HT1080 (cell line): ENCODE measurements around the gene BAX. TPM values are rescaled to one million over a fixed set of nuclear protein-coding genes. Genes with fewer than 3 reads are reported as not detected.

Experiments used
- DNase-seq: peaks from one replicate; pipeline ENCODE4 v3.0.0-alpha.2; 2015; ENCODE audit warnings: low read depth
- total RNA-seq: library from RNA; depleted of rRNA; stranded (reverse); fragments of >200 nt; shearing (Covaris generic); gene quantifications from 2 replicates; pipeline ENCODE4 v1.2.3, GENCODE V29; 2014

BAX gene
- total RNA-seq, 1 experiment from 2014 or later, result 273 TPM

DNA sequence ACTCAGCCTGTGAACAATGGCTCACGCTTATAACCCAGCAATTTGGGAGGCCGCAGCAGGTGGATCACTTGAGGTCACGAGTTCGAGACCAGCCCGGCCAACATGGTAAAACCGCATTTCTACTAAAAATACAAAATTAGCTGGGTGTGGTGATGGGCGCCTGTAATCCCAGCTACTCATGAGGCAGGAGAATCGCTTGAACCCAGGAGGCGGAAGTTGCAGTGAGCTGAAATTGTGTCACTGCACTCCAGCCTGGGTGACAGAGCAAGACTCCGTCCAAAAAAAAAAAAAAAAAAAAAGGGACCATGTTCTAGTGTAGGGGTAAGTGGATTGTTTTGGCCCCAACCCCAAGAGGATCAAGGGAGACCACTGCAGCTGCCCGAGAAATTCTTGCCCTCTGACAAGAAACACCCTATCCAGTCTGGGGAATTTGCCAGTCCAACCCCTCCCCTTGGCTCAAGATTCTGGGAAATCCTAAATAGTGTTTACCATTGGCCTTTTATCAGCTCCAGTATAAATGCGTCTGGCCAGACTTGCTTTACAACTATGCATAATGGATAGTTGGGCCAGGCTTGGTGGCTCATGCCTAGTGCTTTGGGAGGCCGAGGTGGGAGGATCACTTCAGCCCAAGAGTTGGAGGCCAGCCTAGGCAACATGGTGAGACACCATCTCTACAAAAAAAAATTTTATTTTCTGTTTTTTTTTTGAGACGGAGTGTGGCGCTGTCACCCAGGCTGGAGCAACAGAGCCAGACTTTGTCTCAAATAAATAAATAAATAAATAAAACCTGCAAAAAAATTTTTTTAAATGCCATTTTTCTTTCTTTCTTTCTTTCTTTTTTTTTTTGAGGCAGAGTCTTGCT is 26.3 kb upstream of the BAX start:
- DNase-seq, result no peak

- peak; percentile 28 for DNase-seq
Measured at GRCh38 chr19:48933382-48933932, 21.2 kb upstream of the BAX start, which contains the start of gene DHDH. TSS of gene DHDH (plus strand) at chr19:48933699. CDS start at chr19:48933722, 23 bp downstream.

DNA sequence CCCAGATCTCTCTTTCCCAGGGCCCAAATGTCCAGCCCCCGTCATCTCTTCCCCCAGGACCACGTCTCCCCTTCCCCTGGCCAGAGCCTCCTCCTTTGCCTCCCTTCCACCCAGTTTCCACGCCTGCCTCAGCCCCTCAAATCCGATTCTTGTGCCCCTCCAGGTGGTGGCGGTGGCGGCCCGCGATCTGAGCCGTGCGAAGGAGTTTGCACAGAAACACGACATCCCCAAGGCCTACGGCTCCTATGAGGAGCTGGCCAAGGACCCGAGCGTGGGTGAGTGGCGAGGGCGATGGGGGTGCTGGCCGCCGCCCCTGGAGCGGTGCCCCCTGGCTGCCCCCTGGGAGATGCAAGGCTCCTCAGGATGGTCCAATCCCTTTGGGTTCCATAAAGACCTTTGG is 19.8 kb upstream of the BAX start:
- no peak for DNase-seq

- DNase-seq, result no peak
Measured at GRCh38 chr19:48935864-48936263, 18.8 kb upstream of the BAX start.

DNA sequence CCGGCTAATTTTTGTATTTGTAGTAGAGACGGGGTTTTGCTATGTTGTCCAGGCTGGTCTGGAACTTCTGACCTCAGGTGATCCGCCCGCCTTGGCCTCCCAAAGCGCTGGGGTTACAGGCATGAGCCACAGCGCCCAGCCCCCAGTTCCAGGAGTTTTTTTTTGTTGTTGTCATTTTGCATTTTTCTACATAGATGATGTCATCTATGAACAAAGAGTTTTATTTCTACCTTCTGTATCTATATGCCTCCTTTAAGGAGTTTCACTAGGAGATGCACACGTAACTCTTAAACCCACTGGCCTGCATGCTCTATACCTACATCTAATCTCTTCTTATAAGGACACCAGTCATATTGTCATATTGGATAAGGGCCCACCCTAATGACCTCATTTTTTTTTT is 16.4 kb upstream of the BAX start:
- no peak for DNase-seq

DNA sequence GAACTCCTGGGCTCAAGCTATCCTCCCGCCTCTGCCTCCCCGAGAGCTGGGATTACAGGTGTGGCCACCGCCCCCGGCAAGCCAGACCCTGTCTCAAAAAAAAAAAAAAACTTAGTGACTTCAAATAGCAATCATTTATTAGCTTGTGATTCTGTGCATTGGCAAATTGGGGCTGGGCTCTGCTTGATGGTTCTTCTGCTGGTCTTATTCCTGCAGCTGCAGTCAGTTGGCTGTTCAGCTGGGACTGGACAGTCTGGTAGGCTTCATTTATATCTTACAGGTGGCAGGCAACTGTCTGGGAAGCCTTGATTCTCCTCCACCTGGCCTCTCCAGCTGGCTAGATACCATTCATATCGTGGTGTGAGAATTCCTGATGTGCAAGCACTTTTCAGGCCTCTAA is 13.8 kb upstream of the BAX start:
- no peak for DNase-seq

- no peak for DNase-seq
Measured at GRCh38 chr19:48943081-48943480, 11.6 kb upstream of the BAX start.

DNA sequence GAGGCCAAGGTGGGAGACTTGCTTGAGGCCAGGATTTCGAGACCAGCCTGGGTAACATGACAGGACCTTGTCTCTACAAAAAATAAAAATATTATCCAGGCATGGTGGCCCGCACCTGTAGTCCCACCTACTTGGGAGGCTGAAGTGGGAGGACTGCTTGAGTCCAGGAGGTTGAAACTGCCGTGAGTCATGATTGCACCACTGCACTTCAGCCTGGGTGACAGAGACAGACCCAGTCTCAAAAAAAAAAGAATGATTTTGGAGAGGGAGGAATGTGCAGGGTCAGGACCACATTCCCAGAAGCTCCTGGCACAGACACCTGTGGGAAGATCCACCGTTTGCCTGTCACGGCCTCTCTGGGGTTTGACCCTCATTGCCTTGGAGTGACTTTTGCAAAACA is 9.3 kb upstream of the BAX start:
- DNase-seq, result no peak

- DNase-seq, result no peak
Measured at GRCh38 chr19:48945817-48946216, 8.9 kb upstream of the BAX start.

DNA sequence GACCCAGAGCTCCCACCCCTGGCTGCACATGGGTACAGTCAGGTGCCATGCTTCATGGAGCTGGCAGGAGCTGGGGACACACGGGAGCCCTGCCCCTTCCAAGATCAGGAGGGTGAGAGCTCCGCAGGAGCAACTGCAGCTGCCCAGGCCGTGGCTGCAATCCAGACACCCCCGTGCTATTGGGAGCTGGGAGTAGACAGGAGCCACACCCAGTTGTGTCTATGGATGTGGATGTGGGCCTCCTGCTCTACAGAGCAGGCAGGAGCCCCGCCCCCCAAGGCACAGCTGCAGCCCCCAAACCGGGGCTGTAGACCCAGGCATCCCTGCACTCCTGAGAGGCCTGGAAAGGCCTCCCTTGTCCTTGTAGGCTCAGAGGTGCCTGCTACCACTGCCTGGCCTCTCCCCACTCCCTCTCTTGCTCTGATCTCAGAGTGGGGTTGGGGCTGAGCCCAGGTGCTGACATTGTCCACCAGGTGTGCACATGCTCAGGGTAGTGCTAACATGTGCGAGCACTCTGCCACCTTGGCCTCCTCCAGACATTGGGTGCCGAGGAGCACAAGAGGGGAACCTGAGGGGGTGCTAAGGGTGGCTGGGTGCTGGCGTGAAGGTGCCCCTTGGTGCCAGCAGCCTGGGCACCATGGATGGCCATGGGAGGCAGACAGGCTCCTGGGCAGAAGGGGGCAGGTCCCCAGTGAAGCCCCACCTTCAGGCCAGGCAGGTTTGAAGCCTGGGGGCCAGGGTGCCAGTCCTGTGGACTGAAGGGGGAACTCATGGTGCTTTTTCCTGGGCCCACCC is 8.0 kb upstream of the BAX start:
- no peak for DNase-seq

- DNase-seq, result no peak
Measured at GRCh38 chr19:48947258-48947542, 7.5 kb upstream of the BAX start.

DNA sequence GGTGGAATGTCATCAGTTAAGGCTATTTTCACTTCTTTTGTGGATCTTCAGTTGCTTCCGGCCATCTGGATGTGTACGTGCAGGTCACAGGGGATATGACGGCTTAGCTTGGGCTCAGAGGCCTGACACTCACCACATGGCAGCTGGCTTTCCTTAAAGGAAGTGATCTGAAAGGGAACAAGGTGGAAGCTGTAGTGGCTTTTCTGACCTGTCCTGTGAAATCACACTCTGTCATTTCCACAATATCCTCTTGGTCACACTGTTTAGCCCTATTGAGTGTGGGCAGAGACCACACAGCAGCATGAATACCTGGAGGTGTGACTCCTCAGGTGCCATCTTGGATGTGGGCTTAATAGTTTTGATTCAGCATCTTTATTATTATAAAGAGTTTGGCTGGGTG is 4.5 kb upstream of the BAX start:
- DNase-seq, result no peak

DNA sequence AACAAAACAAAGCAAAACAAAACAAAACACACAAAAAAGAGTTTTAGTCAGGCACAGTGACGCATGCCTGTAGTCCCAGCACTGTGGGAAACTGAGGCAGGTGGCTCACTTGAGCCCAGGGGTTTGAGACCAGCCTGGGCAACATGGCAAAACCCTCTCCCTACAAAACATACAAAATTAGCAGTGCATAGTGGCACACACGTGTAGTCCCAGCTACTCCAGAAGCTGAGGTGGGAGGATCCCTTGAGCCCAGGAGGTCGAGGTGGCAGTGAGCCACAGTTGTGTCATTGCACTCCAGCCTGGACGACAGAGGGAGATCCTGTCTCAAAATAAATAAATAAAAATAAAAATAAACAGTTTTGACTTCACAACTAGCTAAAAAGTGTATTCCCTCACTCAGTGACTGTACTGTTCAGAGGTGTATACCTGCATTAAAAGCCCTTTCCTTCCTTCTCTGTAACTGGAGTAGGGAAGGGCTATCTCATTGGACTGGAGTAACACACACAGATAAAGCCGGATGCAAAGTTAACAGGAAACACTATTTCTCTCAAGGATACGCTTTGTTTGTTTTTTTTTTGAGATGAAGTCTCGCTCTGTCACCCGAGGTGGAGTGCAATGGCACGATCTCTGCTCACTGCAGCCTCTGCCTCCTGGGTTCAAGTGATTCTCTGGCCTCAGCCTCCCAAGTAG is 3.7 kb upstream of the BAX start:
- no peak for DNase-seq

GRCh38 chr19:48953141-48953540 is 1.5 kb upstream of the BAX start:
- DNase-seq, result no peak

DNA sequence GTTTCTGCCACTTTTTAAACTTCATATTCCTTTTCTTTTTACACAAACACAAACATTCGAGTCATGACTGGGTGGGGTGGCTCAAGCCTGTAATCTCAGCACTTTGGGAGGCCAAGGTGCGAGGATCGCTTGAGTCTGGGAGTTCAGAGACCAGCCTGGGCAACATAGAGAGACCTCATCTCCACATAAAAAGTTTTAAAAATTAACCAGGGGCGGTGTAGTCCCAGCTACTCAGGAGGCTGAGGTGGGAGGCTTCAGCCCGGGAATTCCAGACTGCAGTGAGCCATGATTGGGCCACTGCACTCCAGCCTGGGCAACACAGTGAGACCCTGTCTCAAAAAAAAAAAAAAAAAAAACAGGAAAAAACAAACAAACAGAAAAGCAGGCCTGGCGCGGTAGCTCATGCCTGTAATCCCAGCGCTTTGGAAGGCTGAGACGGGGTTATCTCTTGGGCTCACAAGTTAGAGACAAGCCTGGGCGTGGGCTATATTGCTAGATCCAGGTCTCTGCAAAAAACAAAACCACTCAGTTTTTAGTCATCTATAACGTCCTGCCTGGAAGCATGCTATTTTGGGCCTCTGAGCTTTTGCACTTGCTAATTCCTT is 583 bp upstream of the BAX start:
- DNase-seq, result no peak

GRCh38 chr19:48955308-48955958 is 758 bp downstream of the BAX start:
- no peak for DNase-seq

DNA sequence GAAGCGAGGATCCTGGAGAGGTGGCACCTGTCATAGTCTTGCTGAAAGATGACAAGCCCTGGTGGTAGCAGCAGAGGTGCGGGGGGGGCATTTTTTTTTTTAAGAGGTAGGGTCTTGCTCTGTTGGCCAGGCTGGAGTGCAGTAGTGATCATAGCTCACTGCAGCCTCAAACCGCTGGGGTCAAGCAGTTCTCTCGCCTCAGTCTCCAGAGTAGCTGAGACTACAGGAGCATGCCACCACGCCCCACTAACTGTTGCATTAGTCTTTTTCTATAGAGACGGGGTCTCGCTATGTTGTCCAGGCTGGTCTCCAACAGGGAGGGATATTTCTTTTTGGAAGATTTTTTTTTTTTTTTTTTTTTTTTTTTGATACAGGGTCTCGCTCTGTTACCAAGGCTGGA is 3.3 kb downstream of the BAX start:
- no peak for DNase-seq

GRCh38 chr19:48959341-48960239 is 4.9 kb downstream of the BAX start:
- no peak for DNase-seq

DNA sequence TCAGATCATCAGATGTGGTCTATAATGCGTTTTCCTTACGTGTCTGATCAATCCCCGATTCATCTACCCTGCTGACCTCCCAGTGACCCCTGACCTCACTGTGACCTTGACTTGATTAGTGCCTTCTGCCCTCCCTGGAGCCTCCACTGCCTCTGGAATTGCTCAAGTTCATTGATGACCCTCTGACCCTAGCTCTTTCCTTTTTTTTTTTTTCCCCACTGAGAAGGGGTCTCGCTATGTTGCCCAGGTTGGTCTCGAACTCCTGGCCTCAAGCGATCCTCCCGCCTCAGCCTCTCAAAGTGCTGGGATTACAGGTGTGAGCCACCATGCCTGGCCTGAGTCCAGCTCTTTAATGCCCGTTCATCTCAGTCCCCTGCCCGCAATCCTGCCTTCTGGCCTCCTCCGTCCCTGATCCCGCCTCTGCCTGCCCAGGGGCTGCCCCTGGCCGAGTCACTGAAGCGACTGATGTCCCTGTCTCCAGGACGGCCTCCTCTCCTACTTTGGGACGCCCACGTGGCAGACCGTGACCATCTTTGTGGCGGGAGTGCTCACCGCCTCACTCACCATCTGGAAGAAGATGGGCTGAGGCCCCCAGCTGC is 6.5 kb downstream of the BAX start:
- DNase-seq, result no peak

GRCh38 chr19:48961673-48962028 is 7.0 kb downstream of the BAX start:
- DNase-seq, result no peak
